Measurements from ENCODE around the gene PACC1.
A peak's percentile ranks its signal among the peaks of the same experiment; 100 is the strongest.

The PACC1 gene

GRCh38 chr1:212414328-212415106 is at the start of gene PACC1:
PACC1 (minus strand) TSS chr1:212414886; CDS start chr1:212414757, 129 bp downstream.
- DNase-seq, result peak; percentile 100

- no peak for DNase-seq
Measured at GRCh38 chr1:212463565-212464285, 49.0 kb upstream of the PACC1 start.

DNA sequence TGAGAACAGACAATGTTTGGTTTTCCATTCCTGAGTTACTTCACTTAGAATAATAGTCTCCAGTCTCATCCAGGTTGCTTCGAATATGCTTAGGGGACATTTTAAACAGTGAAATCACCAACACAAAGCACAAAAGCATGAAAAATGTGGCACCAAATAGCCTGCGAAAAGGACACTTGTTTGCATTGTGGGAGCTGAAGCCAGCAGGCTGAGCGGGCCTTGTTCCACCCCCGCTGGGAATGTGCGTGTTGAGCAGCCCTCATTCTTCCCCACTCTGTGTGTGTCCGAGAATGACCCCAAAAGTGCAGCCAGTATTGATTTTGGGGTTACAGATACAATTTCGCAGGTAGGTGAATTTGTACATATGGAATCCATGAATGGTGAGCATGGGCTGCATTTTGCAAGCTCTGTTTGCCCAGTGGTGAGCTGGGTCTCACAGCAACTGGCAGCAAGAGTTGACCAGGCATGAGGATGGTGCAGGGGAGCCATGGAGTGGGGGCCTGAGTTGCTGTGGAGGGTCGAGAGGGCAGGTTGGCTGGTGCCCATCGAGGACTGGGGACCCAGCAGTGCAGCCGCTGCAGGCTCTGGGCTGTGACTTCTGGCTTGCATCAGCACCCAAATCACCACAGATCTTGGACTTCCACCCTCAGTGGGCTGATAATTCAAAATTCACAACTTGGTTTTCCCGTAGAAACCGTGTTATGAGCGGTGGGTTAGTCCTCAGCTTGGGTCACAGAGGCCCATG is 47.4 kb upstream of the PACC1 start:
- DNase-seq, result no peak

DNA sequence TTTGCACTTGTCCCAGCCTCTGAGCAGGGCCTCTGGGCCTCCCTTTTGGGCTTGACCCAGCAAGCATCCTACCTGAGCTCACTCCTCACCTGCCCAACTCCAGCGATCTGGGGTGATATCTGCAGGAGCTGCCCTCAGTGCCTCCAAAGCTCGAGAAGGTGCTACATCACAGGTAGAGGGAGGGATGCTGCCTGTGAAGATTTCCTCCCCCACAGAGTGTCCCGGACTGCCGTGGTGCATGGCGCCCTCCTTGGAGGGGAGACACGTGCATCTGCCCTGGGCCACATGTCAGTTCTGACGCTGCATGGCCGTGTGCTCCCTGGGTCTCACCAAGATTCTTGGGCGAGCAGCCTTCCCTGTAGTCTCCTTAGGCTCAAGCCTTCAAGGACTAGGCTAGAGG is 45.7 kb upstream of the PACC1 start:
- no peak for DNase-seq

DNA sequence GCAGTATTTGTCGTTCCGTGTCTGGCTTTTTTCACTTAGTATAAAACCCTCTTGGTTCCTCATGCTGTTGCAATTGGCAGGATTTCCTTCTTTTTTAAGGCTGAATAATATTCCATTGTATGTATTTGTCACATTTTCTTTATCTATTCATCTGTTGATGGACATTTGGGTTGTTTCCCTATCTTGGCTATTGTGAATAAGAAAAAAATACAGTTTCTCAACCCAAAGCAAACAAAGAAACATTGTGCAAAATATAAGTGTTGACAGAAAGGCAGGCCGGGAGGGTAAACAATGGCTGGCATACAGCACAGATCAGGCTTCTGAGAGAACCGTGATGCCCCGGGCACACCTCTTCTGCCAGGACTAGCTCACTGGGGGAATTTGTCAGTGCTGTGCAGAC is 45.0 kb upstream of the PACC1 start:
- no peak for DNase-seq

DNA sequence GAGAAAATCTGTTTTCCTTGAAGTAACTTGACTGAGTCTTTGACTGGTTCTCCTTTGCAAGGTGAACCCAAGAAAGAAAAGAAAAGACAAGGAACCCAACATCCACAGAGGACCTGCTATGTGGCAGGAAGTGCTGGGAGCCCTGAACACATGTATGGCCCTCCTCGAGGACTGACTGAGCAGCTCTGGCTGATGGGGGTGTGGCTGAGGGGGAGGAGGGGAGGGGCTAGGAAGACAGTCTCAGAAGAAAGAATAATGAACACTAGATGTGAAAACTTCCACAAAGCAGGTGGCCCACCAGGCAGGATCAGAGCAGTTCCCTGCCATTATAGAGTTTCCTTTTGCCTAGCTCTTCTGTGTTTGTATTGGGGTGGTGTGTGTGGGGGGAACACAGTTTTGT is 44.1 kb upstream of the PACC1 start:
- no peak for DNase-seq

- peak; percentile 66 for DNase-seq
Measured at GRCh38 chr1:212457740-212458338, 43.2 kb upstream of the PACC1 start.

DNA sequence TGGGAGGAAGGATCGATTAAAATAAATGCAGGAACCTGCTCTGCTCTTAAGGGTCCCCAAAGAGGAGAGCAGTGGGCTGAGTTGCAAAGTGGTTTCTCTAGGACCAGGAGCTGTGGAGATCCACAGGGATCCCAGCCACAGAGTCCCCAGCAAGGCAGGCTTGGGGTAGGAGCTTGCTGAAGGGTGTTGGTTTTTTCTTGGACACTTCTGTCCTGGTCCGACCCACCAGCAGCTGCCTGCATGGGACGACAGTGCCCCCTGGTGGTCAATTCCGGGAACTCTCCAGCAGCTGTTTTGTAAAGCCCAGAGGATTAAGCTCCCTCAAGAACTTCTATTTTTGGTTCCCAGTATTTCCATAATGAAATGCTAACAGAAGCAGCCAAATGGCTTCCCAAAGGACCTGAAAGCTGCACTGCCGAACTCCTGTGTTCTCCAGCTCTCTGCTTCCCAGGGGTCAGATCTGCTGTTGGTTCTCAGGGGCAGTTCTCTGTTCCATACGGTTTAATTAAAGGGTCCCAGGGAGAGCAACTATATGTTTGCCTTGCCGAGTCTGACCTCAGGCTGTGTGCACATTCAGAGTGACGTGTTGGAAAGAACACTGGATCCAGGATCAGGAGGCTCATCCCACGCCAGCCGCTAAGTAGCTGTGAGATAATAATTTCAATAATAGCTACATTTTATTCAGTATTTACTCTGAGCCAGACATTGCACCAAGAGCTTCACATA is 41.3 kb upstream of the PACC1 start:
- peak; percentile 76 for DNase-seq

- no peak for DNase-seq
Measured at GRCh38 chr1:212455401-212455800, 40.7 kb upstream of the PACC1 start.

DNA sequence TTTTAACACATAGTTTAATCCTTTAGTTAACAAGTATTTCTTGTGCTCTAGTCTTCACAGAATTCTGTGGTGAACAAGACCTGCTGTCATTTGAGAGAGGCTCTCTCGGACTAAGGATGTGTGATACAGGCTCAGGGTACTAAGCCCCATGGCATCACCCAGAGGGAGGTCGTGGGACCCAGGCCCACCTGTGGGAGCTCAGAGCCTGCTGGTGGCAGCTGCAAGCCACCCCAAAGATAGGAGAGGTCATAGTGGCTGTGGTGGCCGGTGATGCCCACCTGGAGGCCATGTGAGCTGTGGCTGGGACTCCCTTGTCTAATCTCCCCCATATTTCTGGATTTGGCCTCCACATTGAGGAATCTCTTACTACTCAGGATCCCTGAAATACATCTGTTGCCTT is 40.1 kb upstream of the PACC1 start:
- no peak for DNase-seq

DNA sequence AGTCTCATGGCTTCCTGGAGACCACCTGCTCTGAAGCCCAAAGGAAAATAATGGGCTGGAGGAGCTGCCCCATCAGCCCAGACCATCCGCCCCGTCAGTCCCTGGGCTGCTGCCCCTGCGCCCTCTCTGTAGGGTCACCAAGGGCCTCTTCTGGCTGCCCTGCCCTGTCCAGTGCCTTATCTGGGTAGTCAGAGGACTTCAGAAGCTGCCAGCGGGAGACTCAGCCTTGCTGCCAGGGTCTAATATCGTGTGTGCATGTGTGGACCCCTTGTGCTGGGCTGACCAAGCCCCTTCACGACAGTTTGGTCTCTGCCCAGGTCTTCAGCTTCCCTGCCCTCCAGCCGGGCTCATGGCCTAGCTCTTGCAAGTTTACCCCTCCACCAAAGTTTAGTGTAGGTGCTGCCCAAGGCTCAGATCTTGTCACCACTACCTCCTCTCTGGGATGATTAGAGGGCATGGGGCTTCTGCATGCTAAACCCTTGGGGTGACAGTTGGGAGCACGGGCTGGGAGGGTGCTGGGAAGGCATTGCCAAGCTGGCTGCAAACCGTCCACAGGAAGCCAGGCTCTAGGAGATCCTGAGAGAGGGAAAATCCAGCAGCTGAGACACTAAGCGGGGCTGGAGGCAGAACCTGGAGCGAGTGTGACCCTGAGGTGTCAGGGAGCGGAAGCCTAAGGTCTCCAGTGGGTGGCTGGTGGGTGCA is 38.6 kb upstream of the PACC1 start:
- no peak for DNase-seq

DNA sequence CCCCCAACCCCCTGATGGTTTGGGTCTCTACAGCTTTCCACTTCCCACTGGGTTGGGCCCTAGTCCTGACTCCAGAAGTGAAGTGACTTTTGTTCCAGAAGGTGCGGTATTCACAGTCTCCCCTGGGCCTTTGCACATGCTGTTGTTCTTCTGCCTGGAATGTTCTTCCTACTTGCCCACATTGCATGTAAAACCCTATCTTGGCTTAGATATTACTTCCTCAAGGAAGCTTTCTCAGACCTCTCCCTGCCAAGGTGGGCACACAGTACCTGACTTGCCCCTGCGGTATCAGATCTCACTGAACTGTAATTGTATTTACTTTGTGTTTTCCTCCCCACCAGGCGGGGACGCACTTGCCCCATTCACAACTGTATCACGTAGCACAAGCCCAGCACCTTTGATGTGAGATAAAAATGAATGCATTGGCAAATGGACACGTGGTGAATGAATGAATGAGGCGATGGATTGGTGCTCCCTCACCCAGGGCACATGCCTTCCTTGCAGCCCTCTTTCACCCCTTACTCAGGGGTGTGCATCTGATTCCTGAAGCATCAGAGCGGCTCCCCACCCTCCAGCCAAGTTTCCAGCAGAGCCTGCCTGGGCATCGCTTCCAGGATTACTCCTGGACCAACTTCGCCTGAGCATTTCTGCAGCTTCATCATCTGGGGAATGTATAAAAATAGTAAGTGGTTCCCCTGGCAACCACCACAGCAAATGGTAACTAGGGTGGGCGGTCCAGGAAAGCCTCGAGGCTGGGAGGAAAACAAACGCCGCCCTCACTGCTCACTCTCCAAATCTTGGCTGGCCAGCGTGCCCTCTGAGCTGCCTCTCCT is 37.9 kb upstream of the PACC1 start:
- peak; percentile 2 for DNase-seq

DNA sequence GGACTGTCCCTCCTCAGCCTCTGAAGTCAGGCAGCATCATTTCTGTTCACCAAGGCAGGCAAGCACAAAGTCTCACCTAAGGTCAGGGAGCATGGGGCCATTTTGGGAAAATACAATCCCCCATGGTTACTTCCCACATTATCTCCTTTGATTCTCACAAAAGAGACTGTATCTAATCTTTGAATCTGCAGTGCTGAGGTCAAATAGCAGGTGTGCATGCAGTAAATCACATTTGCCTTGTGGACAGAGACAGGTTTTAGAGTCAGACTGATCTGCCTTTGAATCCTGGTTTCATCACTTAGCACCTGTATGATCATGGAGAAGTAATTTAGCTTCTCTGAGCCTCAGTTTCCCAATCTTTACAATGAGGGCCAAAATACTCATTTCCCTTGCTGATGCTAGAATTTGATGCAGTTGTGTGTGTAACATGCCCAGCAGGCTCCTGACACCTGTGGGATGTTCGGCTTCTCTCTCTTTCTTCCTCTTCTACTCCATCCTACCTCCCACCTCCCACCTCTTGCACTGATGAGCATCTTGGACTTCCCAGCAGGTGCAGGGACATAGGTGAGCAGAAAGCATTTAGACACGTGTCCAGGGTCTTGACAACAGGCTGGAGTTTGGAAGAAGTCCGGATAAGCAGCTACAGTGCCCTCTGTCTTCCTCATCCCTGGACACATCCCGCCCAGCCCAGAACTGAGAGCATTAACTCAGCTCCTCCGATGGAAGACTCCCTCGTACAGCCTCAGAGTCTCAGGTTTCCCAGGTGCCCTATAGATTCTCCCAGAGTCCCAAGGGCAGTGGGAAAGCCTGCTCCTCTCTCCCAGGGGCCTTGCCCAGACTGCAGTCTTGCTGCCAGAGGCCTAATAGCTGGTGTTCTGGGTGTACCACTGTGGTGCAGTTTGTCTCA is 37.0 kb upstream of the PACC1 start:
- DNase-seq, result no peak

- no peak for DNase-seq
Measured at GRCh38 chr1:212450331-212450881, 35.7 kb upstream of the PACC1 start.

- DNase-seq, result no peak
Measured at GRCh38 chr1:212447478-212447877, 32.8 kb upstream of the PACC1 start.

GRCh38 chr1:212446333-212446732 is 31.6 kb upstream of the PACC1 start:
- DNase-seq, result no peak

DNA sequence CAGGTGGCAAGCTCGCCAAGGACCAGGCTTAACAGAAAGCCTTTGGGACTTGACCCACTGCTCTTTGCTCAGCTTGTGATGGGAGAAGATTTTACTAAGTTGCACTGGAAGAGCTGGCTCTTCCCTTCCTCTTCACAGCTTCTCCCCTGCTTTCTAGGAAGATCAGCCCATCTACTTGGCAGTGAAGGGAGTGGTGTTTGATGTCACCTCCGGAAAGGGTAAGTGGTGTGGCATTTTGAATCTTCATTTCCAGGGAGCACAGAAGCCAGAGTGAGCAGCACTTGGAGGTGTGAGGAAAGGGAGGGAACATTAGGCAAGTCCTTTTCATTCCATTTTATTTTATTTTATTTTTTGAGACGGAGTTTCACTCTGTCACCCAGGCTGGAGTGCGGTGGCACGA is 27.7 kb upstream of the PACC1 start:
- DNase-seq, result no peak

DNA sequence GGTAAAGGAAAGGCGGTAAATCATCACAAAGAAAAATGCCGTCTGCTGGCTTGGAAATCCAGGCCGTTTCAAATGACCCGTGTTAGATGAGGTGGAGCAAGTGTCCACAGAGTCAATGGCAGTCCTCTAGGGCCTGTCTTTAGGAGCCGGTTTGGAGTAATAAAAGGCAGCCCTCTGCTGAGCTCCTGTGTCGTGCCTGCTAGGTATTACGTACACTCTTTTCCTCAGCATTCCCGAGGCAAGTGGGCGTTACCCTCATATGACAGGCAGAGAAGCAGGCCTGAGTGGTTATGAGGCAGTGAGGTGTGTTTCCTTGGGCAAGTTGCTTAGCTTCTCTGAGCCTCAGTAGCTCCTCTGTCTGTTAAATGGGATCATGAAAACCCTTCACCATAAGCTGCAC is 25.7 kb upstream of the PACC1 start:
- DNase-seq, result no peak

DNA sequence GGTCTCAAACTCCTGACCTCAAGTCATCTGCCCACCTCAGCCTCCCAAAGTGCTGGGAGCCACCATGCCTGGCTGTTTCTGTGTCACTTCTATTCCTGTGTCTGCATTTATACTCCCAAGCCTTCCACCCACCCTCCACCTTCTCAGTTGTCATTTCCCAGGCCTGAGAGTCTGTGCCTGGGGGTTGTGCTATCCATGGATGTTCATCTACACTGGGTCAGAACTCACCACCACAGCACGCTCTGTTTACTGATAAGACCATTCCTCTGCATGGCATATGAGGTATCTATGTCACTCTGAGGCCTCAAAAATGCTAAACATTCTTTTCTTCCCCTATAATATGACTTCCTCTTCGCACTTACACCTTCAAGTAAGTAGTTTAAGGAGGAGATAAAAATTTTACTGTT is 24.1 kb upstream of the PACC1 start:
- no peak for DNase-seq
